GM10248 (cell line): ENCODE data around the gene CBX1.
A peak's percentile ranks its signal among the peaks of the same experiment; 100 is the strongest.

ENCODE experiments used
- CTCF ChIA-PET: fragments of 300-600 bp; sonication (Branson Sonifier 250); formaldehyde crosslinking; extraction: SDS; loops from one replicate; lab custom pipeline; 2021; ENCODE audit warnings: antibody characterized with exemption; lab: Yijun Ruan, JAX
- POLR2A ChIA-PET: fragments of 350-650 bp; sonication (Branson Sonifier 250); formaldehyde crosslinking; extraction: SDS; loops from one replicate; lab custom pipeline; 2020; ENCODE audit warnings: antibody characterized with exemption; lab: Yijun Ruan, JAX
- DNase-seq: peaks from one replicate; pipeline ENCODE4 v3.0.0; 2012; ENCODE audit errors: extremely low spot score
- TF ChIP-seq, protein P1 (sequence below): IDR thresholded peaks from 2 replicates; pipeline ENCODE4 v1.5.1; 2012; ENCODE audit warnings: mild to moderate bottlenecking, low read depth; ENCODE audit errors: extremely low read depth, missing control alignments, control extremely low read depth

CBX1 gene

DNA sequence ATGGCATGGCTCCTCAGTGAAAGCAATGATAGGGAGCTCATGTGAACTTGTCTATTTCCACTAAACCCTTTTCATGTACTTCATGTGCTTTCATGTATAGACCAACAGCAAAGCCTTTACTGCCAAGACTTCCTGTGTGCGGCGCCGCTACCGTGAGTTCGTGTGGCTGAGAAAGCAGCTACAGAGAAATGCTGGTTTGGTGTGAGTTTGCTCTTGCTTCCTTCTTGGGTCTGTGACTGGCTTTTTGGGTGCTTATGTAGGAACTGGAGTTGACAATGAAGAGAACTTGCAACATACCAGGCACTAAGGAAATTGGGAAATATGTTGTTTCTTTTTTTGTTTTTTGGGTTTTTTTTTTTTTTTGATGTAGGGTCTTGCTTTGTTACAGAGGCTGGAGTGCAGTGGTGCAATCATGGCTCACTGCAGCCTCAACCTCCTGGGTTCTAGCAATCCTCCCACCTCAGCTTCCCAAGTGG is 12.0 kb upstream of the CBX1 start:
- peak; percentile 58 for DNase-seq
- ChIA-PET POLR2A (interaction anchor here (0.6 to 1.6 kb wide), 5 partner anchors 8 to 504 kb away, joined by 3 to 5 read pairs (median 3); no protein-coding TSS in a partner anchor), CTCF (interaction anchor here (0.9 to 3.6 kb wide), 6 partner anchors 10 to 480 kb away, joined by 3 to 38 read pairs (median 13); partner anchors contain the start of gene HOXB5)
- TF ChIP-seq, protein P1, sequence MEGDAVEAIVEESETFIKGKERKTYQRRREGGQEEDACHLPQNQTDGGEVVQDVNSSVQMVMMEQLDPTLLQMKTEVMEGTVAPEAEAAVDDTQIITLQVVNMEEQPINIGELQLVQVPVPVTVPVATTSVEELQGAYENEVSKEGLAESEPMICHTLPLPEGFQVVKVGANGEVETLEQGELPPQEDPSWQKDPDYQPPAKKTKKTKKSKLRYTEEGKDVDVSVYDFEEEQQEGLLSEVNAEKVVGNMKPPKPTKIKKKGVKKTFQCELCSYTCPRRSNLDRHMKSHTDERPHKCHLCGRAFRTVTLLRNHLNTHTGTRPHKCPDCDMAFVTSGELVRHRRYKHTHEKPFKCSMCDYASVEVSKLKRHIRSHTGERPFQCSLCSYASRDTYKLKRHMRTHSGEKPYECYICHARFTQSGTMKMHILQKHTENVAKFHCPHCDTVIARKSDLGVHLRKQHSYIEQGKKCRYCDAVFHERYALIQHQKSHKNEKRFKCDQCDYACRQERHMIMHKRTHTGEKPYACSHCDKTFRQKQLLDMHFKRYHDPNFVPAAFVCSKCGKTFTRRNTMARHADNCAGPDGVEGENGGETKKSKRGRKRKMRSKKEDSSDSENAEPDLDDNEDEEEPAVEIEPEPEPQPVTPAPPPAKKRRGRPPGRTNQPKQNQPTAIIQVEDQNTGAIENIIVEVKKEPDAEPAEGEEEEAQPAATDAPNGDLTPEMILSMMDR = no peak

DNA sequence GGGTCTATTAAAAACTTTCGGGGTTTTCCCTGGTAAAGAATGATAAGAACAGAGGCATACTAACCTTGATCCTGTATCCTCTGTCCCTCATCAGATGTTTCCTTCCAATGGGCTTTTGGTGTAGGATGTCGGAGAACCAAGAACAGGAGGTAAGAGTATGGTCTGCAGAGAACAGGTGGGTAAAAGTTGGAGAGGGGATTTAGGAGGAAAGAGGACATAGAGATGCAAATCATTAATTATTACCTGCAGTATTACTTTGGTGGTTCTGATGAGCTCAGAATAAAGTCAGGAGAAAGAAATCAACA is 10.6 kb upstream of the CBX1 start:
- ChIA-PET POLR2A (interaction anchor here (1.3 to 1.5 kb wide), 2 partner anchors 11 to 32 kb away, joined by 3 to 4 read pairs; partner anchors contain the start of gene CBX1), CTCF (interaction anchor here (0.7 to 3.6 kb wide), 14 partner anchors 11 to 481 kb away, joined by 3 to 38 read pairs (median 6); partner anchors contain the start of gene NFE2L1)
- DNase-seq = no peak
- TF ChIP-seq, protein P1 = no peak

DNA sequence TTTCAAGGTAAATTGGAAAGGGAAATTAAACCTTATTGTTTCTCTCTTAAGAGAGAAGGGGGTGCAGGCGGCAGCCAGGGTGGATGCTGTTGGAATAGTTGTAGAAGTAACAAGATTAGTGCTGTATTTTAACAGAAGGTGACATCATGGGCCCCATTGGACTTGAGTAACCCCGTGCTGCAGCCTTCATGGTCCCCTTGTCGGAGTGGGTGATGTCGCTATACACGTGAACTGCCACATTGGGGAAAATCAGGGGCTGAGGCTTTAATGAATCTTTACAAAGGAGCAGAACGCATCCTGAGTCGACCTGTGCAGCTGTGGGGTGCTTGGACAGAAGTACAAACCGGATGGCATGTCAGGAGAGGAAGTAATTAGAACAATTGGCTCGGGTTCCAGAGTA is 9.5 kb upstream of the CBX1 start:
- ChIA-PET POLR2A (interaction anchor here (0.5 to 1.3 kb wide), 3 partner anchors 9 to 395 kb away, joined by 3 to 4 read pairs (median 4); partner anchors contain the start of gene CBX1), CTCF (interaction anchor here (0.7 to 3.6 kb wide), 9 partner anchors 9 to 482 kb away, joined by 3 to 38 read pairs (median 5); partner anchors contain the start of gene NFE2L1)
- no peak for DNase-seq
- TF ChIP-seq, protein P1 = no peak

DNA sequence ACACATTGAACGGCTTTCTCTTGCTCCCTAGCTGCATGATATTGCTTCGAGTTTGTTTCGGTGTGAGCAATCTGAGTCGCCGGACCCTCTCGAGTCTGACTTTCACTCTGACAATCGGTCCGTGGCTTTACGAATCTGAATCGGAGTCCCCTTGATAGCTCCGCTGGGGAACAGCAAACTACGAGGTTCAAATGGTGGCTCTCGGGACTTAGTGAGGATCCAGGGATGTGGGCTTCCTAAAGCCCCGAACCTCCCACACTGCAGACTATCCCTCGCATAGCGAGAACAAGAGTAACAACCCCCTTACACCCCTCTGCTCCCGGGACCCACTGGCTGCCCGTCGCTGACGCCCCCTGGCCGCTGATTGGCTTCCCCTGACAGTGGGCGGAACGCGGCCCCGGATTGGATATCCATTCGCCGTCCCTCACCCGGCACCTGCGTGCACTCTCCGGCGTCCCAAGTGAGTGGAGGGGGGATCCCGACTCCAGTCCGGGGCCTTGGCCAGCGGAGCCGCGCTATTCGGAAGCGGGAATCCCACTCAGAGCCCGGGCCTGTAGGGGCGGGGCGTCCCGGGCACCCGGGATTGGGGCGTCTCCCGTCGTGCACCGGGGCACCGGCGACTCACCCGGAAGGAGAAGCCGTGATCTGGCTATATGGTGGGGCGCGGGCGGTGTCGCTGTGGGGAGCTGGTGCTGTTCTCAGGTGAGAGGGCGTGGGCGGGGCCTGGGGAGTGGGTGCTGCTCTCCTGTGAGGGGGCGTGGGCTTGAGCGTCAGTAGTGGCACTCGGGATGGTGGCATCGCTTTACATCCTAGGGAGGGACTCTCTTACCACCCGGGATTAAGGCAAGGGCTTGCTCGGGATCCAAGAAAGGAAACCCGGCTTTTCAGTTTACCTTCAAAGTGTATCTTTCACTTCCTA is 6.1 kb upstream of the CBX1 start, which contains the start of gene SNX11:
TSS of gene SNX11 (plus strand) at position 630 of the 919 bp plus-strand sequence. CDS start 4,278 bp downstream, outside the sequence.
- CTCF ChIA-PET = interaction anchor here (0.8 to 4.8 kb wide), 16 partner anchors 9 to 89 kb away, joined by 3 to 36 read pairs (median 6); no protein-coding TSS in a partner anchor

DNA sequence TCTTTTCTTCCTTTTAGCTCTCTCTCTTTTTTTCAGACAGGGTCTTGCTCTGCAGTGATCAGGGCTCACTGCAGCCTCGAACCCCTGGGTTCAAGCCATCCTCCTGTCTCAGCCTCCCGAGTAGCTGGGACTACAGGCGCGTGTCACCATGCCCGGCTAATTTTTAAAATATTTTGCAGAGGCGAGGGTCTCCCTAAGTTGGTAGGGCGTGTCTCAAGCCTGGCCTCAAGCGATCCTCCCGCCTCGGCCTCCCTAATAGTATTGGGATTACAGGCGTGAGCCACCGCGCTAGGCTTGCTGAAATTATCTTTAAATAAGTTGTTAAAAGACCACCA is 5.5 kb upstream of the CBX1 start:
- TF ChIP-seq, protein P1 = no peak
- ChIA-PET POLR2A (no interaction called here), CTCF (interaction anchor here (0.8 to 4.8 kb wide), 8 partner anchors 10 to 81 kb away, joined by 3 to 36 read pairs (median 7); no protein-coding TSS in a partner anchor)
- no peak for DNase-seq

More for the DNA sequence above, 6.1 kb upstream of the CBX1 start, which contains the start of gene SNX11:
- TF ChIP-seq, protein P1 = peak; percentile 19
- peak; percentile 86 for DNase-seq
- POLR2A ChIA-PET = interaction anchor here (0.6 to 1.1 kb wide), 4 partner anchors 12 to 696 kb away, joined by 3 to 7 read pairs (median 5); no protein-coding TSS in a partner anchor

DNA sequence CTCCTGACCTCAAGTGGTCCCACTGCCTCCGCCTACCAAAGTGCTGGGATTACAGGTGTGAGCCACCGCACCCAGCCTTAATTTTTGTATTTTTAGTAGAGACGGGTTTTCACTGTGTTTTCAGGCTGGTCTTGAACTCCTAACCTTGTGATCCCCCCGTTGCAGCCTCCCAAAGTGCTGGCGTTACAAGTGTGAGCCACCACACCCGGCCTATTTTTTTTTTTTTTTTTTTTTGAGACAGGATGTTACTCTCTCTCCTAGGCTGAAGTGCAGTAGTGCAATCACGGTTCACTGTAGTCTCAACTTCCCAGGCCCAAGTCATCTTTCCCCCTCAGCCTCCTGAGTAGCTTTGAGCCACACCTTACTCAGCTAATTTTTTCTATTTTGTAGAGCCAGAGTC is 3.2 kb upstream of the CBX1 start:
- no peak for DNase-seq
- ChIA-PET POLR2A (no interaction called here), CTCF (interaction anchor here (1.4 kb wide), 1 partner anchor 24 kb away, joined by 5 read pairs; no protein-coding TSS in a partner anchor)
- TF ChIP-seq, protein P1 = no peak
